HG02759 (cell line): Measurements from ENCODE around the gene SAXO1.

Experiments
- ATAC-seq: cut with Tn5 transposase; IDR thresholded peaks from one replicate; pipeline ENCODE4 v1.9.1; 2021; ENCODE audit warnings: mild to moderate bottlenecking, moderate library complexity; ENCODE audit not compliant: unreplicated experiment

The SAXO1 gene

DNA sequence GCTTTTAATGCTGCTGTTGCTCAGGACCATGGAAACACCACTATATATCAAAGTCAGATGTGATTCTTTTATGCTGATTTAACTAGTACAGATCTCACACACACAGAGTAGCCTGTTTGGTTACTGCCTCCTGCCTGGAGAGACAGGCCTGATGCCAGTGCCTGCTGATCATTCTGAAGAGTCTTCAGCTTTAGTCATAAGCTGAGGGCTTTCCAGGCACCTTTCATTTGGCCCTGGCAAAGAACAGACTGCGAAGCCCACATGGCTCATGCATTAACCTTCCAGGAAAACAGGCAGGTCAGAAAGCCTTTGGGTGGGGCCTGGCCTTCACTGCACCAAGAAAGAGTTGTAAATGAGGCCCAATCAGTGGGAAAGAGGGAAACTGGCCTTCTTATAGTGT lies 144.7 kb downstream of the SAXO1 start:
- ATAC-seq, result no peak

GRCh38 chr9:18887546-18887945 lies 145.5 kb downstream of the SAXO1 start:
- no peak for ATAC-seq

GRCh38 chr9:18881758-18882157 lies 151.3 kb downstream of the SAXO1 start:
- no peak for ATAC-seq

DNA sequence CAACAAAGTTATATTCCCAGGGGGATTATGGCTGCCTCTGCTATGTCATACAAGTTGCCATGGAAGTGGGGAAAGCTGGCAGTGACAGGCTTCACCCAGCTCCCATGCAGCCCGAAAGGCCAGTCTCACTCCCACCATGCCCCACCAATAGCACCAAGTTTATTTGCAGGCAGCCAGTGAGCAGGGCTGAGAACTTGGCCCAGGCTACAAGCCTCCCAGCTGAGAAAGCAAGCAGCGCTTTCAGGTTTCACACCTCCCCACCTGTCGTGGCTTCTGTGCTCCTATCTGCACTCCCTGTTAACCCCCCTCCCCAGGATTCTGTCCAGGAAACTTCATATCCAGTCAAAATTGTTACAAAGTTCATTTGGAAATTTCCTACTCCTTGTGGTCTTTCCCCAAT lies 155.0 kb downstream of the SAXO1 start:
- ATAC-seq, result no peak
